SK-N-SH treated with all-trans-retinoic acid at 6 μM for 48 hours (cell line): ENCODE results near the gene GRB7.

ENCODE experiments used
- ATAC-seq: fragments of 200-7000 bp; cut with Tn5 transposase; 3 replicates; pipeline ENCODE4 v1.9.1; 2020; ENCODE audit warnings: mild to moderate bottlenecking, moderate library complexity
- ARNTL ChIP-seq: fragments of 450-650 bp; formaldehyde crosslinking; IDR thresholded peaks from 2 replicates; pipeline ENCODE4 v1.5.0; 2020; ENCODE audit warnings: low read depth, mild to moderate bottlenecking, moderate library complexity, borderline replicate concordance
- BACH2 ChIP-seq: fragments of 250-450 bp; sonication (Bioruptor Pico); IDR thresholded peaks from 2 replicates; pipeline ENCODE4 v1.9.0; 2021; ENCODE audit warnings: mild to moderate bottlenecking, borderline replicate concordance
- CSDC2 ChIP-seq: fragments of 250-450 bp; sonication (Bioruptor Pico); IDR thresholded peaks from 2 replicates; pipeline ENCODE4 v1.5.0; 2020; ENCODE audit warnings: mild to moderate bottlenecking, moderate library complexity
- ESRRG ChIP-seq: fragments of 250-450 bp; sonication (Bioruptor Pico); IDR thresholded peaks from 2 replicates; pipeline ENCODE4 v1.6.1; 2021; ENCODE audit warnings: mild to moderate bottlenecking
- GLIS3 ChIP-seq: fragments of 250-450 bp; sonication (Bioruptor Pico); IDR thresholded peaks from 2 replicates; pipeline ENCODE4 v1.5.0; 2020; ENCODE audit warnings: mild to moderate bottlenecking, moderate library complexity
- ISL1 ChIP-seq: fragments of 250-450 bp; sonication (Bioruptor Pico); IDR thresholded peaks from 2 replicates; pipeline ENCODE4 v2.1.2; 2022; ENCODE audit warnings: mild to moderate bottlenecking, moderate library complexity
- OSR1 ChIP-seq: fragments of 250-450 bp; sonication (Bioruptor Pico); IDR thresholded peaks from 2 replicates; pipeline ENCODE4 v1.8.0; 2022; ENCODE audit warnings: moderate library complexity, mild to moderate bottlenecking, inconsistent platforms
- PATZ1 ChIP-seq: fragments of 250-450 bp; sonication (Bioruptor Pico); IDR thresholded peaks from 2 replicates; pipeline ENCODE4 v1.8.0; 2020; ENCODE audit warnings: mild to moderate bottlenecking, moderate library complexity, borderline replicate concordance
- PPARA ChIP-seq: fragments of 250-450 bp; sonication (Bioruptor Pico); IDR thresholded peaks from 2 replicates; pipeline ENCODE4 v1.5.0; 2020; ENCODE audit warnings: mild to moderate bottlenecking, borderline replicate concordance
- RARB ChIP-seq: fragments of 250-450 bp; sonication (Bioruptor Pico); IDR thresholded peaks from 2 replicates; pipeline ENCODE4 v1.8.0; 2021; ENCODE audit warnings: mild to moderate bottlenecking, moderate library complexity
- TOX ChIP-seq: fragments of 250-450 bp; sonication (Bioruptor Pico); IDR thresholded peaks from 2 replicates; pipeline ENCODE4 v1.8.0; 2021; ENCODE audit warnings: mild to moderate bottlenecking, moderate library complexity, borderline replicate concordance
- ZC3H10 ChIP-seq: fragments of 250-450 bp; sonication (Bioruptor Pico); IDR thresholded peaks from 2 replicates; pipeline ENCODE4 v1.5.1; 2021; ENCODE audit warnings: mild to moderate bottlenecking, moderate library complexity
- ZFP3 ChIP-seq: fragments of 250-450 bp; sonication (Bioruptor Pico); IDR thresholded peaks from 2 replicates; pipeline ENCODE4 v1.5.0; 2020; ENCODE audit warnings: mild to moderate bottlenecking, moderate library complexity
- ZFP30 ChIP-seq: fragments of 450-650 bp; formaldehyde crosslinking; IDR thresholded peaks from 2 replicates; pipeline ENCODE4 v1.5.0; 2022; ENCODE audit warnings: mild to moderate bottlenecking, moderate library complexity
- ZNF70 ChIP-seq: fragments of 450-650 bp; formaldehyde crosslinking; IDR thresholded peaks from 2 replicates; pipeline ENCODE4 v1.5.0; 2020; ENCODE audit warnings: mild to moderate bottlenecking, moderate library complexity
- ZNF8 ChIP-seq: fragments of 450-650 bp; formaldehyde crosslinking; IDR thresholded peaks from 2 replicates; pipeline ENCODE4 v1.5.0; 2020; ENCODE audit warnings: mild to moderate bottlenecking, moderate library complexity
- TF ChIP-seq, protein P1 (sequence below): fragments of 250-450 bp; sonication (Bioruptor Pico); IDR thresholded peaks from 2 replicates; pipeline ENCODE4 v1.8.0; 2021; ENCODE audit warnings: low read depth, mild to moderate bottlenecking, moderate library complexity, borderline replicate concordance
- TF ChIP-seq, protein P2 (sequence below): fragments of 250-450 bp; sonication (Bioruptor Pico); IDR thresholded peaks from 2 replicates; pipeline ENCODE4 v1.5.1; 2020; ENCODE audit warnings: low read depth, mild to moderate bottlenecking, moderate library complexity
- TF ChIP-seq, protein P3 (sequence below): fragments of 250-450 bp; sonication (Bioruptor Pico); IDR thresholded peaks from 2 replicates; pipeline ENCODE4 v1.5.0; 2020; ENCODE audit warnings: mild to moderate bottlenecking, moderate library complexity

Gene GRB7

DNA sequence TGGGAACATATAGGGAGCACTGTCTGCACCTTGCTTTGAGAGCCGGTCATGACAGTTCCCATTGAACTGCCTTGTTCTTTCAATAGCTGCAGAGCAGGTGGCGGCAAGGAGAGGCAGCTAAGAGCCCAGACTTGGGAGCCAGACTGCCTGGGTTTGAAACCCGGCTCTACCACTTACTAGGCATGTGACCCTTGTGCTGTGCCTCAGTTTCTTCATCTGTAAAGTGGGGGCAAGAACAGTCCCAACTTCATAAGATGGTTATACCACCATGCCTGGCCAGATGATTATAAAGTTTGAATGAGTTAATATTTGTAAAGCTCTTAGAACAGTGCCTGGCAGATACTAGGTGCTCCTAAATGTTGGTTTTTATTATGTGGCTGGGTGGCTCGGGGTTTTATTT is 23.5 kb upstream of the GRB7 start:
- no peak for ATAC-seq
- TF ChIP-seq, protein P1, sequence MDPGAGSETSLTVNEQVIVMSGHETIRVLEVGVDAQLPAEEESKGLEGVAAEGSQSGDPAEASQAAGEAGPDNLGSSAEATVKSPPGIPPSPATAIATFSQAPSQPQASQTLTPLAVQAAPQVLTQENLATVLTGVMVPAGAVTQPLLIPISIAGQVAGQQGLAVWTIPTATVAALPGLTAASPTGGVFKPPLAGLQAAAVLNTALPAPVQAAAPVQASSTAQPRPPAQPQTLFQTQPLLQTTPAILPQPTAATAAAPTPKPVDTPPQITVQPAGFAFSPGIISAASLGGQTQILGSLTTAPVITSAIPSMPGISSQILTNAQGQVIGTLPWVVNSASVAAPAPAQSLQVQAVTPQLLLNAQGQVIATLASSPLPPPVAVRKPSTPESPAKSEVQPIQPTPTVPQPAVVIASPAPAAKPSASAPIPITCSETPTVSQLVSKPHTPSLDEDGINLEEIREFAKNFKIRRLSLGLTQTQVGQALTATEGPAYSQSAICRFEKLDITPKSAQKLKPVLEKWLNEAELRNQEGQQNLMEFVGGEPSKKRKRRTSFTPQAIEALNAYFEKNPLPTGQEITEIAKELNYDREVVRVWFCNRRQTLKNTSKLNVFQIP (CRISPR knock-in tag), result no peak
- TF ChIP-seq BACH2 (CRISPR knock-in tag) (no peak), ZC3H10 (CRISPR knock-in tag) (no peak), GLIS3 (CRISPR knock-in tag) (no peak), CSDC2 (no peak), ARNTL (CRISPR knock-in tag) (no peak)
- TF ChIP-seq, protein P2, sequence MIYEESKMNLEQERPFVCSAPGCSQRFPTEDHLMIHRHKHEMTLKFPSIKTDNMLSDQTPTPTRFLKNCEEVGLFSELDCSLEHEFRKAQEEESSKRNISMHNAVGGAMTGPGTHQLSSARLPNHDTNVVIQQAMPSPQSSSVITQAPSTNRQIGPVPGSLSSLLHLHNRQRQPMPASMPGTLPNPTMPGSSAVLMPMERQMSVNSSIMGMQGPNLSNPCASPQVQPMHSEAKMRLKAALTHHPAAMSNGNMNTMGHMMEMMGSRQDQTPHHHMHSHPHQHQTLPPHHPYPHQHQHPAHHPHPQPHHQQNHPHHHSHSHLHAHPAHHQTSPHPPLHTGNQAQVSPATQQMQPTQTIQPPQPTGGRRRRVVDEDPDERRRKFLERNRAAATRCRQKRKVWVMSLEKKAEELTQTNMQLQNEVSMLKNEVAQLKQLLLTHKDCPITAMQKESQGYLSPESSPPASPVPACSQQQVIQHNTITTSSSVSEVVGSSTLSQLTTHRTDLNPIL, result no peak

DNA sequence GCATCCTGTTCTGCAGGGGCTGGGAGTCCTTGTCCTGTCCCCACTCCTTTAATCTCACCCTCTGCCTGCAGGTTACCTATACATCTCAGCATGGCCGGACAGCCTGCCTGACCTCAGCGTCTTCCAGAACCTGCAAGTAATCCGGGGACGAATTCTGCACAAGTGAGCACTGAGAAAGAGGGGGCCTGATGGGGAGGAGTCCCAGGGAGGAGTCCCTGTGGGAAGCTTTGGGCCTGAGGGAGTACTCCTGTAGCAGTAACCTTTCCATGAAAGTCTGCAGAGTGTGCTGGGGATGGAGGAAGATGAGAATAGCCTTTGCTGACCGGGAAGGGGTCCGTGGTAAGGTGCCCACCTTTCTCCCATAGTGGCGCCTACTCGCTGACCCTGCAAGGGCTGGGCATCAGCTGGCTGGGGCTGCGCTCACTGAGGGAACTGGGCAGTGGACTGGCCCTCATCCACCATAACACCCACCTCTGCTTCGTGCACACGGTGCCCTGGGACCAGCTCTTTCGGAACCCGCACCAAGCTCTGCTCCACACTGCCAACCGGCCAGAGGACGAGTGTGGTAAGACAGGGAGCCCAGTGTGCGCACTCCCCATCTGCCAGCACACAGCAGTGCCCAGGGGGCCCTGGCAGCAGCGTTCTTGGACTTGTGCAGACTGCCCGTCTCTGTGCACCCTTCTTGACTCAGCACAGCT is 22.2 kb upstream of the GRB7 start:
- TF ChIP-seq, protein P2, result no peak
- TF ChIP-seq ISL1 (CRISPR knock-in tag), result no peak
- TF ChIP-seq RARB (CRISPR knock-in tag), result no peak
- TF ChIP-seq ESRRG (CRISPR knock-in tag), result no peak
- no peak for TF ChIP-seq ZNF8
- TF ChIP-seq ZFP3 (CRISPR knock-in tag), result no peak
- TF ChIP-seq, protein P3, sequence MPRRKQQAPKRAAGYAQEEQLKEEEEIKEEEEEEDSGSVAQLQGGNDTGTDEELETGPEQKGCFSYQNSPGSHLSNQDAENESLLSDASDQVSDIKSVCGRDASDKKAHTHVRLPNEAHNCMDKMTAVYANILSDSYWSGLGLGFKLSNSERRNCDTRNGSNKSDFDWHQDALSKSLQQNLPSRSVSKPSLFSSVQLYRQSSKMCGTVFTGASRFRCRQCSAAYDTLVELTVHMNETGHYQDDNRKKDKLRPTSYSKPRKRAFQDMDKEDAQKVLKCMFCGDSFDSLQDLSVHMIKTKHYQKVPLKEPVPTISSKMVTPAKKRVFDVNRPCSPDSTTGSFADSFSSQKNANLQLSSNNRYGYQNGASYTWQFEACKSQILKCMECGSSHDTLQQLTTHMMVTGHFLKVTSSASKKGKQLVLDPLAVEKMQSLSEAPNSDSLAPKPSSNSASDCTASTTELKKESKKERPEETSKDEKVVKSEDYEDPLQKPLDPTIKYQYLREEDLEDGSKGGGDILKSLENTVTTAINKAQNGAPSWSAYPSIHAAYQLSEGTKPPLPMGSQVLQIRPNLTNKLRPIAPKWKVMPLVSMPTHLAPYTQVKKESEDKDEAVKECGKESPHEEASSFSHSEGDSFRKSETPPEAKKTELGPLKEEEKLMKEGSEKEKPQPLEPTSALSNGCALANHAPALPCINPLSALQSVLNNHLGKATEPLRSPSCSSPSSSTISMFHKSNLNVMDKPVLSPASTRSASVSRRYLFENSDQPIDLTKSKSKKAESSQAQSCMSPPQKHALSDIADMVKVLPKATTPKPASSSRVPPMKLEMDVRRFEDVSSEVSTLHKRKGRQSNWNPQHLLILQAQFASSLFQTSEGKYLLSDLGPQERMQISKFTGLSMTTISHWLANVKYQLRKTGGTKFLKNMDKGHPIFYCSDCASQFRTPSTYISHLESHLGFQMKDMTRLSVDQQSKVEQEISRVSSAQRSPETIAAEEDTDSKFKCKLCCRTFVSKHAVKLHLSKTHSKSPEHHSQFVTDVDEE, result no peak
- no peak for TF ChIP-seq BACH2 (CRISPR knock-in tag)
- no peak for TF ChIP-seq ZFP30 (CRISPR knock-in tag)
- no peak for ATAC-seq

DNA sequence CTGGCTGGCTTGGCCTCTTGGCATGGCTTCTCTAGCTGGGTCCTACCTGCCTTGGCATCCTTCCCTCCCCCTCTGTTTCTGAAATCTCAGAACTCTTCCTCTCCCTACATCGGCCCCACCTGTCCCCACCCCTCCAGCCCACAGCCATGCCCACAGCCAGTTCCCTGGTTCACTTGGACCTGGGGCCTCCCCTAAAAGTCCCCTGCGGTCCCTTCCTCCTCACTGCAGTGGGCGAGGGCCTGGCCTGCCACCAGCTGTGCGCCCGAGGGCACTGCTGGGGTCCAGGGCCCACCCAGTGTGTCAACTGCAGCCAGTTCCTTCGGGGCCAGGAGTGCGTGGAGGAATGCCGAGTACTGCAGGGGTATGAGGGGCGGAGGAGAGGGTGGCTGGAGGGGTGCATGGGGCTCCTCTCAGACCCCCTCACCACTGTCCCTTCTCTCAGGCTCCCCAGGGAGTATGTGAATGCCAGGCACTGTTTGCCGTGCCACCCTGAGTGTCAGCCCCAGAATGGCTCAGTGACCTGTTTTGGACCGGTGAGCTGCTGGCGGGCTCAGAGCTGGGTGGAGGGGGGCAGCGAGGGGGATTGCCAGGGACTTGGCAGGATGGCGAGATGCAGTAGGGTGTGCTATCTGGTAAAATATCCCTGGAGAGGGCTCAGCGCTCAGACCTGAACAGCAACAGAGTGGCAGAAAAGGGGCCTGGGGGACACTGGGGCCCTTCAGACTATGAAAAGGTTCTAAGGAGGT is 21.5 kb upstream of the GRB7 start:
- TF ChIP-seq, protein P3, result no peak
- TF ChIP-seq BACH2 (CRISPR knock-in tag) (no peak), ZFP30 (CRISPR knock-in tag) (no peak), ISL1 (CRISPR knock-in tag) (no peak), TOX (CRISPR knock-in tag) (no peak), PPARA (CRISPR knock-in tag) (no peak), ZFP3 (CRISPR knock-in tag) (no peak), OSR1 (CRISPR knock-in tag) (no peak), RARB (CRISPR knock-in tag) (no peak), PATZ1 (CRISPR knock-in tag) (no peak), ESRRG (CRISPR knock-in tag) (no peak), ZNF70 (no peak)
- TF ChIP-seq, protein P1 (CRISPR knock-in tag), result no peak
- TF ChIP-seq, protein P2, result no peak
- ATAC-seq, result no peak
